ENCODE data around the gene ARPC5.

ARPC5 gene

DNA sequence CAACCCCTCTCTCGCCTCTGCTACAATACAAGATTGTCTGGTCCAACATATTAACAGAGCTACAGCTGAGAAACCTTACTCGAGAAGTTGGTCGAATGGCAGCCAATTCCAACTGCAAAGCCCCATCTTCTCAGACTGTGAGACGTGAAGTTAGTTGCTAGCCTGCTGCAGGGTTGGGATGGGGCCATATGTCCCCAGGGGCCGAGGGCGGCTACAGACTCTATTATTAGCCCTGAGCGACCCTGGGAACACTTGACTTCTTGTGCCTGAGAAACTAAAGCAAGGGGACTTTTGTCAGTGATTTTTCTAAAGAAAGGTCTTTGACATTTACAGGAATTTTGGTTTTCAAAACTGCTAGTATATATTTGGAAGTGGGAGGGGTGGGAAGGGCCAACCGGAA, 59.0 kb downstream of the ARPC5 start:
- H3K4me3 Mint-ChIP-seq = no peak overlapping the region
- peaks cover 13% of the 10 kb centered on the region for H3K36me3 Mint-ChIP-seq (ENCODE audit: low read depth)
- H3K4me1 Mint-ChIP-seq (ENCODE audit: low read depth) = peaks cover 13% of the 10 kb centered on the region
- no peak overlapping the region for H3K27ac Mint-ChIP-seq
- no peaks in the 10 kb centered on the region for H3K27me3 Mint-ChIP-seq (ENCODE audit: low read depth)
- H3K9me3 Mint-ChIP-seq = no peaks in the 10 kb centered on the region

DNA sequence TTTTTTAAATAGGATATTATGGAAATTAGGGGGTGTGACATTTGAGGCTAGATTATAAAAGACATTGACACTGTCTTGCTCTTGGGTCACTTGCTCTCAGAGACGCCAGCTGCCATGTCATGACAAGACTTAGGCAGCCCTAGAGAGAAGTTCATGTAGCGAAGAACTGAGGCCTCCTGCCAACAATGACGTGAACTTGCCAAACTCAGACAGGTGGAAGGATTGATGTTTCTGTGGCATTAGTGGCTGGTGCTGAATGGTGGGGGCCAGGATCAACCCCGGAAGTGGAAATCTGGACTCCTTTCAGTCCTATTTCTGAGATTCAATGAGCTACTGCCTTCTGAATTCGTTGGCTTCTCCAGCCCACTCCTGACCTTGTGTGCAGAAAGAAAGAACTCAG, 60.0 kb downstream of the ARPC5 start:
- no peaks in the 10 kb centered on the region for H3K27me3 Mint-ChIP-seq (ENCODE audit: low read depth)
- H3K27ac Mint-ChIP-seq = no peak overlapping the region
- H3K36me3 Mint-ChIP-seq (ENCODE audit: low read depth) = peaks cover 16% of the 10 kb centered on the region
- no peak overlapping the region for H3K4me3 Mint-ChIP-seq
- peaks cover 10% of the 10 kb centered on the region for H3K4me1 Mint-ChIP-seq (ENCODE audit: low read depth)
- H3K9me3 Mint-ChIP-seq = no peaks in the 10 kb centered on the region

DNA sequence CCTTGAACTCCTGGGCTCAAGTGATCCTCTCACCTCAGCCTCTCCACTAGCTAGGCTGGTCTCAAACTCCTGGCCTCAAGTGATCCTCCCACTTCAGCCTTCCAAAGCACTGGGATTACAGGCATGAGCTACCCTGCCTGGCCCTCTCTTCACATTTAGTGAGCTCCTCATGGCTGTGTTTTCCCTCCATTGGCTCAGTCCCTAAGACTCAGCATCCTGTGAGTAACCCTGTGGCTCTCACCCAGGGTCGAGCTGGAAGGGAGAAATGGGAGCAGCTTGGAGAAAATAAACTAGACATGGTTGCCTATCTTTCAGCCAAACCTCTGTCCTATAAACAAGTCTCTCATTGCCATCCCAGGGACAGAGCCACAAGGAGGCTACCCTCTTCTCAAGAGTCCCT, 62.9 kb downstream of the ARPC5 start:
- Mint-ChIP-seq H3K4me3 (no peak overlapping the region), H3K4me1 (ENCODE audit: low read depth) (peaks cover 8% of the 10 kb centered on the region), H3K36me3 (ENCODE audit: low read depth) (peaks cover 29% of the 10 kb centered on the region), H3K27me3 (ENCODE audit: low read depth) (no peaks in the 10 kb centered on the region), H3K9me3 (no peaks in the 10 kb centered on the region), H3K27ac (no peak overlapping the region)

DNA sequence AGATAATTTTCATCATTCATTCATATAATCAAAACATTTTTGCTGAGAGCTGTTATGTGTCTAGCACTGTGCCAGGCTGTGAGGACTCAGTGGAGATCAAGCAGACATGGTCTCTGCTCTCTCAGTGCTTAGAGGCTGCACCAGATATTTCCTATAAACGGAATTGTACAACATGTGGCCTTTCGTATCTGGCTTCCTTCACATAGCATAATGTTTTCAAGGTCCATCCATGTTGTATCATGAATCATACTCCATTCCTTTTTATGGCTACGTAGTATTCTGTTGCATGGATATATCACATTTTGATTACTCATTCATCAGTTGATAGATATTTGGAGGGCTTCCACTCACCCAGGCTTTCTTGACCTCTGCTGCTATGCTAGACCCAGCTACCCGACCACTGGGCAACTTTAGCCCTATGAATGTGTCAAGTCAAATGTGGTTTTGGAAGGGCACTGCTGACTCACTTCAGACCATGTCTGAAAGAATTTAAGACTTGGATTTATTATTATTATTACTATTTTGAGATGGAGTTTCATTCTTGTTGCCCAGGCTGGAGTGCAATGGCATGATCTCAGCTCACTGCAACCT, 63.8 kb downstream of the ARPC5 start:
- Mint-ChIP-seq H3K9me3 (no peaks in the 10 kb centered on the region), H3K27ac (no peak overlapping the region), H3K36me3 (ENCODE audit: low read depth) (peaks cover 35% of the 10 kb centered on the region), H3K27me3 (ENCODE audit: low read depth) (no peaks in the 10 kb centered on the region), H3K4me3 (no peak overlapping the region), H3K4me1 (ENCODE audit: low read depth) (peaks cover 12% of the 10 kb centered on the region)

Data from T-helper 1 cell treated with Interleukin-12 subunit alpha and Interleukin-12 subunit beta and Interleukin-4 antibody, amounts not matched to agents 30 μg/mL and 1 μg/mL, for 36 hours (primary cell).